ENCODE data around the gene ARHGAP10.

DNA sequence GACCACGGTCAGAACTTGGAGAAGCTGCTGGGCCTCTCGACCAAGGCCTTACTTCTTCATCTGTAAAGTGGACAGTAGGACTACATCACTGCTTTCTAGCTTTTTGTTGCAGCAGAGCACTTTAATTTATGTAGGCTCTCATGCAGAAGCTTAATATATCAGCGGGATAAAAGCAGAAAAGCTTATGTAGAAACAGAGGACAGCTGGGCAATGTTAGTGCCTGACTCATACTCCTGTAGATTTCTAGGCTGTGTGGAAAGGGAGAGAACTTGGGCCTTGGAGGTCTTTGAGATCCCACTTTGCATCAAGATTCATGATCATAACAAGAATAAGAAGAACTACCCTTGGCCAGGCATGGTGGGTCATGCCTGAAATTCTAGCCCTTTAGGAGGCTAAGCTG, 91.2 kb downstream of the ARHGAP10 start:
- TF ChIP-seq POLR2AphosphoS5 (IDR thresholded peaks at IDR 0.05; ENCODE audit: low read depth, low read length), result no peak
- TF ChIP-seq, protein P1, sequence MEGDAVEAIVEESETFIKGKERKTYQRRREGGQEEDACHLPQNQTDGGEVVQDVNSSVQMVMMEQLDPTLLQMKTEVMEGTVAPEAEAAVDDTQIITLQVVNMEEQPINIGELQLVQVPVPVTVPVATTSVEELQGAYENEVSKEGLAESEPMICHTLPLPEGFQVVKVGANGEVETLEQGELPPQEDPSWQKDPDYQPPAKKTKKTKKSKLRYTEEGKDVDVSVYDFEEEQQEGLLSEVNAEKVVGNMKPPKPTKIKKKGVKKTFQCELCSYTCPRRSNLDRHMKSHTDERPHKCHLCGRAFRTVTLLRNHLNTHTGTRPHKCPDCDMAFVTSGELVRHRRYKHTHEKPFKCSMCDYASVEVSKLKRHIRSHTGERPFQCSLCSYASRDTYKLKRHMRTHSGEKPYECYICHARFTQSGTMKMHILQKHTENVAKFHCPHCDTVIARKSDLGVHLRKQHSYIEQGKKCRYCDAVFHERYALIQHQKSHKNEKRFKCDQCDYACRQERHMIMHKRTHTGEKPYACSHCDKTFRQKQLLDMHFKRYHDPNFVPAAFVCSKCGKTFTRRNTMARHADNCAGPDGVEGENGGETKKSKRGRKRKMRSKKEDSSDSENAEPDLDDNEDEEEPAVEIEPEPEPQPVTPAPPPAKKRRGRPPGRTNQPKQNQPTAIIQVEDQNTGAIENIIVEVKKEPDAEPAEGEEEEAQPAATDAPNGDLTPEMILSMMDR (IDR thresholded peaks at IDR 0.05), result no peak
- TF ChIP-seq, protein P2, sequence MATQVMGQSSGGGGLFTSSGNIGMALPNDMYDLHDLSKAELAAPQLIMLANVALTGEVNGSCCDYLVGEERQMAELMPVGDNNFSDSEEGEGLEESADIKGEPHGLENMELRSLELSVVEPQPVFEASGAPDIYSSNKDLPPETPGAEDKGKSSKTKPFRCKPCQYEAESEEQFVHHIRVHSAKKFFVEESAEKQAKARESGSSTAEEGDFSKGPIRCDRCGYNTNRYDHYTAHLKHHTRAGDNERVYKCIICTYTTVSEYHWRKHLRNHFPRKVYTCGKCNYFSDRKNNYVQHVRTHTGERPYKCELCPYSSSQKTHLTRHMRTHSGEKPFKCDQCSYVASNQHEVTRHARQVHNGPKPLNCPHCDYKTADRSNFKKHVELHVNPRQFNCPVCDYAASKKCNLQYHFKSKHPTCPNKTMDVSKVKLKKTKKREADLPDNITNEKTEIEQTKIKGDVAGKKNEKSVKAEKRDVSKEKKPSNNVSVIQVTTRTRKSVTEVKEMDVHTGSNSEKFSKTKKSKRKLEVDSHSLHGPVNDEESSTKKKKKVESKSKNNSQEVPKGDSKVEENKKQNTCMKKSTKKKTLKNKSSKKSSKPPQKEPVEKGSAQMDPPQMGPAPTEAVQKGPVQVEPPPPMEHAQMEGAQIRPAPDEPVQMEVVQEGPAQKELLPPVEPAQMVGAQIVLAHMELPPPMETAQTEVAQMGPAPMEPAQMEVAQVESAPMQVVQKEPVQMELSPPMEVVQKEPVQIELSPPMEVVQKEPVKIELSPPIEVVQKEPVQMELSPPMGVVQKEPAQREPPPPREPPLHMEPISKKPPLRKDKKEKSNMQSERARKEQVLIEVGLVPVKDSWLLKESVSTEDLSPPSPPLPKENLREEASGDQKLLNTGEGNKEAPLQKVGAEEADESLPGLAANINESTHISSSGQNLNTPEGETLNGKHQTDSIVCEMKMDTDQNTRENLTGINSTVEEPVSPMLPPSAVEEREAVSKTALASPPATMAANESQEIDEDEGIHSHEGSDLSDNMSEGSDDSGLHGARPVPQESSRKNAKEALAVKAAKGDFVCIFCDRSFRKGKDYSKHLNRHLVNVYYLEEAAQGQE (IDR thresholded peaks at IDR 0.05; ENCODE audit: insufficient read depth in 1 of 2, low read depth in 2 of 2, low read length in 1 of 2), result no peak
- no peak for TF ChIP-seq SIN3A (IDR thresholded peaks at IDR 0.05; ENCODE audit: borderline replicate concordance, insufficient read depth, low read depth, low read length)
- no peak for TF ChIP-seq TCF7L2 (IDR thresholded peaks at IDR 0.05; ENCODE audit: low read depth, low read length)

Data from Panc1 (cell line).